Type B pancreatic cell (in vitro differentiated cells): Measurements from ENCODE around the gene SYNM. TPM values are rescaled to one million over a fixed set of nuclear protein-coding genes. Genes with fewer than 3 reads are reported as not detected.

Experiments
- DNase-seq: peaks from one replicate; pipeline ENCODE4 v3.0.0; 2021; ENCODE audit warnings: mixed read lengths; ENCODE audit not compliant: unreplicated experiment; ENCODE audit errors: extremely low spot score
- H3K27ac Mint-ChIP-seq: 2 replicates; pipeline ENCODE4 v1.8.0; 2021; ENCODE audit warnings: mild to moderate bottlenecking, mixed read lengths
- H3K27me3 Mint-ChIP-seq: 2 replicates; pipeline ENCODE4 v1.8.0; 2021; ENCODE audit warnings: mixed read lengths
- H3K36me3 Mint-ChIP-seq: 2 replicates; pipeline ENCODE4 v1.8.0; 2021; ENCODE audit warnings: mixed read lengths
- H3K4me1 Mint-ChIP-seq: one replicate; pipeline ENCODE4 v1.8.0; 2021; ENCODE audit warnings: mixed read lengths; ENCODE audit not compliant: unreplicated experiment
- H3K4me3 Mint-ChIP-seq: 2 replicates; pipeline ENCODE4 v1.8.0; 2021; ENCODE audit warnings: mild to moderate bottlenecking, mixed read lengths
- H3K9me3 Mint-ChIP-seq: 2 replicates; pipeline ENCODE4 v1.8.0; 2021; ENCODE audit warnings: mixed read lengths
- total RNA-seq: library from RNA; stranded (reverse); gene quantifications from 2 replicates; pipeline ENCODE4 v1.2.1, GENCODE V29; 2021; ENCODE audit warnings: low replicate concordance
- TF ChIP-seq, protein P1 (sequence below): fragments of 200-600 bp; sonication (generic); conservative IDR thresholded peaks from 2 replicates; pipeline ENCODE4 v1.5.0; 2021; ENCODE audit warnings: antibody characterized with exemption, mild to moderate bottlenecking

Gene SYNM
- total RNA-seq, 1 donor from 2014 or later: 4.1 TPM

DNA sequence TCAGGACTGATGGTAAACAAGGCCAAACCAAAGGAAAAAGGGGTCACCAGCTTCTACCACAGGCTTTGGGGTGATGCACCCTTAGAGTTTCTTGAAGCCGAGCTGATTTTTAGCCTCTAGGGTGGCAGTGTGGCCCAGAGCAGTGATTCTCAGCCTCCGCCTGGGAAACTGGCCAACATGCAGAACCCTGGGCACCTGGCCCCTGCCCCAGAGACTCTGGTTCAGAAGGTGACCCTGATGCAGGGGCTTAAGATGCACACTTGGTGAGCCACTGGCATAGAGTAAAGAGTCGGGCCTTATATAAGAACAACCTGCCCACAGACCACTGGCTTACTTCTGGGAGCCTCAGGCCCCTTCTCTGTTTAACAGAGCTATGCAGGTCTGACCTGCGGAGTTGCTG is 44.5 kb downstream of the SYNM start:
- H3K4me1 Mint-ChIP-seq: peaks cover 5% of the 10 kb centered on the region
- peaks cover 5% of the 10 kb centered on the region for H3K36me3 Mint-ChIP-seq
- no peaks in the 10 kb centered on the region for H3K9me3 Mint-ChIP-seq
- H3K27ac Mint-ChIP-seq: no peak overlapping the region
- H3K4me3 Mint-ChIP-seq: no peak overlapping the region
- no peaks in the 10 kb centered on the region for H3K27me3 Mint-ChIP-seq
- TF ChIP-seq, protein P1, sequence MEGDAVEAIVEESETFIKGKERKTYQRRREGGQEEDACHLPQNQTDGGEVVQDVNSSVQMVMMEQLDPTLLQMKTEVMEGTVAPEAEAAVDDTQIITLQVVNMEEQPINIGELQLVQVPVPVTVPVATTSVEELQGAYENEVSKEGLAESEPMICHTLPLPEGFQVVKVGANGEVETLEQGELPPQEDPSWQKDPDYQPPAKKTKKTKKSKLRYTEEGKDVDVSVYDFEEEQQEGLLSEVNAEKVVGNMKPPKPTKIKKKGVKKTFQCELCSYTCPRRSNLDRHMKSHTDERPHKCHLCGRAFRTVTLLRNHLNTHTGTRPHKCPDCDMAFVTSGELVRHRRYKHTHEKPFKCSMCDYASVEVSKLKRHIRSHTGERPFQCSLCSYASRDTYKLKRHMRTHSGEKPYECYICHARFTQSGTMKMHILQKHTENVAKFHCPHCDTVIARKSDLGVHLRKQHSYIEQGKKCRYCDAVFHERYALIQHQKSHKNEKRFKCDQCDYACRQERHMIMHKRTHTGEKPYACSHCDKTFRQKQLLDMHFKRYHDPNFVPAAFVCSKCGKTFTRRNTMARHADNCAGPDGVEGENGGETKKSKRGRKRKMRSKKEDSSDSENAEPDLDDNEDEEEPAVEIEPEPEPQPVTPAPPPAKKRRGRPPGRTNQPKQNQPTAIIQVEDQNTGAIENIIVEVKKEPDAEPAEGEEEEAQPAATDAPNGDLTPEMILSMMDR: no peak
- DNase-seq: no peak

DNA sequence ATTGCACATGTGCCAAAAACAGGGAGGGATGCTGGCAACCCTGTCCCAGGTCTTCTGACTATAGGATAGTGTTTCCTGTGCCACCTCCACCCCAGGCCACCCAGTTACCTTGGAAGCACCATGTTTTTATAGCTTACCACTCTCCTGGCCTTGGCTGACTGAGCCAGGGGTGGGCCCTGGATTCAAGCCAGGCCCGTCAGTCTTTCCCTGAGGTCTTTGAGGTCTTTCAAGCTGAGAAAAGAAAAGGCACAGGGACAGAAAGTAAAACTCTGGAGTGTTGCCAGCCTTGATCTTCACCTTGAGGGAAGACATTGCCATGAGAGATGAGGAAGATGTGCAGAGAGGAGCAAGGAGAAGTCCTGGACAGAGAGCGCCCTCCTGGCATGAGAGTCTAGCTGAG is 46.3 kb downstream of the SYNM start:
- Mint-ChIP-seq H3K4me3 (no peak overlapping the region), H3K36me3 (peaks cover 2% of the 10 kb centered on the region), H3K27me3 (no peaks in the 10 kb centered on the region), H3K9me3 (no peaks in the 10 kb centered on the region), H3K4me1 (peaks cover 5% of the 10 kb centered on the region), H3K27ac (no peak overlapping the region)
- TF ChIP-seq, protein P1: no peak
- DNase-seq: no peak

DNA sequence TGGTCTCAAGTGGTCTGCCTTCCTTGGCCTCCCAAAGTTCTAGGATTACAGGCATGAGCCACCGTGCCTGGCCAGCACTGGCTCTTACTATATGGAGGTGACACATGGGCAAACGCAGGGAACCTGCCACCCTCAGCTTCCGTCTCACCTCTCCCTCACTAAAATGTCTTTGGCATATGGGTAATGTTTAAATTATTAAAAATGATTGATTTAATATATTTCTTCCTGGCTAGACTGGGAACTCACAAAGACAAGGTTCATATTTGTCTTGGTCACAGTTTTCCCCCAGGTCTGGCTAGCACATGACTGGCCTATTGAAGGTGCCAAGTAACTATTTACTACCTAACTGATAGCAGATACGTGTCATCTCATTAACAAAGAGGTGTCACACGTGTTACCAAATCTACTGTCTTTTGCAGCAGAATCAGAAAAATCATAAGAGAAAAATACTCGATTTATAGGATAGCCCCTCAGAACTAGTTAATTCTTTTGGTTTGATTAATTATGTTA is 48.2 kb downstream of the SYNM start:
- Mint-ChIP-seq H3K27ac (no peak overlapping the region), H3K4me1 (peaks cover 5% of the 10 kb centered on the region)

DNA sequence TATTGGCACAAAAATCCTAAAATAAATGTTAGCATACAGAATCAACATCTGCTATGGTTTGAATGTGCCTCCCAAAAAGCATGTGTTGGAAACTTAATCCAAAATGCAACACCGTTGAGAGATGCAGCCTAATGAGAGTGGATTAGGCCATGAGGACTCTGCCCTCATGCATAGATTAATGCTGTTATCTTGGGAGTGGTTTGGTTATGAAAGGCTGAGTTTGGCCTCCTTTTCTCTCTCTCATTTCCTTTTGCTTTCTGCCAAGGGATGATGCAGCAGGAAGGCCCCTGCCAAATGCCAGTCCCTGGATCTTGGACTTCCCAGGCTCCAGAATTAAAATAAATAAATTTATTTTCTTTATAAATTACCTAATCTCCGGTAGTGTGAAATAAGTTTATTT is 49.4 kb downstream of the SYNM start:
- no peak for DNase-seq
- Mint-ChIP-seq H3K36me3 (peaks cover 21% of the 10 kb centered on the region), H3K27ac (no peak overlapping the region), H3K4me1 (no peaks in the 10 kb centered on the region), H3K9me3 (no peaks in the 10 kb centered on the region), H3K4me3 (no peak overlapping the region), H3K27me3 (no peaks in the 10 kb centered on the region)
- TF ChIP-seq, protein P1: no peak

More for the DNA sequence above, 48.2 kb downstream of the SYNM start:
- Mint-ChIP-seq H3K36me3 (peaks cover 12% of the 10 kb centered on the region), H3K4me3 (no peak overlapping the region), H3K9me3 (no peaks in the 10 kb centered on the region), H3K27me3 (no peaks in the 10 kb centered on the region)
- TF ChIP-seq, protein P1: no peak
- DNase-seq: no peak

DNA sequence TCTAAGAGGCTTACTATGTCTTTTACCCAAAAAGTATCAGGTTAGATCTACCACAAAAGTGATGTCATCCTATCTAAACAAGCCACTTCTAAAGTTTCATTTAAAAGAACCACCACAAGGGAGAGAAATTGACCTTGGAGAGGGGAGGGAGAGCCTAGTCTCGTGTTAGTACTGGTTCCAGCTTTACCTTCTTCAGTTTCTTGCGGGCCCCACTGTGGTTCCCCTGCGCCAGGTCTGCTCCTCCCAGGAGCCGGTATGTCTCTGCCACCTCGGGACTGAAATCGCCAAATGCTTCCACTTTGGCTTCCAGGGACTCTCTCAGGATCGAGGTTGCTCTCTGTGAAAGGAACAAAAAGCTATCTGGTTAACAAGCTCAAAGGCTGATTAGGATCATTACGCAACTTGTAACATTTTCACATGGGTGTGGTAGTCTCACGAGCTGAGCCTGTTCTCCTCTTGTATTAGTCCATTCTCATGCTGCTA is 51.1 kb downstream of the SYNM start:
- H3K27ac Mint-ChIP-seq: no peak overlapping the region
- H3K9me3 Mint-ChIP-seq: no peaks in the 10 kb centered on the region
- no peak for DNase-seq
- TF ChIP-seq, protein P1: no peak
- H3K4me3 Mint-ChIP-seq: no peak overlapping the region
- peaks cover 28% of the 10 kb centered on the region for H3K36me3 Mint-ChIP-seq
- H3K27me3 Mint-ChIP-seq: no peaks in the 10 kb centered on the region
- no peaks in the 10 kb centered on the region for H3K4me1 Mint-ChIP-seq

DNA sequence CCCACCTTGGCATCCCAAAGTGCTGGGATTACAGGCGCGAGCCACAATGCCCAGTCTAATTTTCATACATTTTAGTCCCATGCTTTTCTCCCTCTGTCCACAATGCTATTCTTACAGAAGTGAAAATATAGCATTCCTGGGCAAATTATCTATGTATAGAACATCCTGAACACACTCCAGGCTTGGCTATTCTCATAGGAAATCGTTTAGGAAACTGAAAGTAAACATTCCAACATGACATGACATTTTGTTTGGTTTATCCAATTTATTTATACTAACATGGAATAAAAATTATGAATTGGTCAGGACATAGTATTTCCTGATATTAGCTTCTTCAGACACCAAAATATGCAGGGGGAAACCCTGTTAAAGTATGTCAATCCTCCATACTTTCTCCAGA is 52.6 kb downstream of the SYNM start:
- no peak overlapping the region for H3K27ac Mint-ChIP-seq
- H3K27me3 Mint-ChIP-seq: no peaks in the 10 kb centered on the region
- no peak overlapping the region for H3K4me3 Mint-ChIP-seq
- no peaks in the 10 kb centered on the region for H3K9me3 Mint-ChIP-seq
- no peak for DNase-seq
- peaks cover 36% of the 10 kb centered on the region for H3K36me3 Mint-ChIP-seq
- H3K4me1 Mint-ChIP-seq: no peaks in the 10 kb centered on the region
- TF ChIP-seq, protein P1: no peak
